ENCODE results near the gene ACKR3. TPM values are rescaled to one million over a fixed set of nuclear protein-coding genes. Genes with fewer than 3 reads are reported as not detected.

Gene ACKR3
- total RNA-seq, 1 experiment from 2014 or later, result 3.9 TPM

DNA sequence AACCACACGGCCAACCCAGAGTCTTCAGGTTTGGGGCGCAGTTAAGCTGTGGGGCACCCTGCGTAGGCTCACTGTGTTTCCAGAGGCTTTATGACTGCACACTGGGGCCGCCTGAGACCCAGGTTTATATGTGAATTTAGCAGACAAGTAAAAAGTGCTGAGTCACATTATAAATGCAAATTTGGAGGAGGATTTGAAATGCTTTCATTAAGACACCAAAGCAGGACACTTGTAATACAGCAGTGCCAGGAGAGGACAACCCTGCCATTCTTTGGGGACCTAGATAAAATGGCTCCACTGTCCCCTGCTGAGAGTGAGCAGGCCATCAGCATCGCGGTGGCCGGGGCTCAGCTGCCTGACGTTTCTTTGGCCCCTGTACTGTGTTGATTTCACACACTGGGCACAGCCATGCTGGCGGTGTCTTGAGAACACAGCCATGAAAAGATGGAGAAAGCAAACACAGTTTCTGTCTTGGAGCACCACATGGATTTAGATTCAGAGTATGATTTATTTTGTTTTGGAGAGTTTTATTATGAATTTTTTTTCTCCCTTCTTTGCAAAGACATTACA is 10.2 kb downstream of the ACKR3 start:
- DNase-seq, result no peak
- H3K4me3 Mint-ChIP-seq (ENCODE audit: unreplicated experiment), result no peak overlapping the region
- no peaks in the 10 kb centered on the region for H3K27me3 Mint-ChIP-seq (ENCODE audit: insufficient read depth, unreplicated experiment)
- no TSS peak for BruUV-seq (replicated peaks)
- ChIA-PET POLR2A (no interaction called here), CTCF (no interaction called here)
- Histone ChIP-seq H3K27me3 (replicated peaks; ENCODE audit: control insufficient read depth, insufficient read depth, low read length) (no peaks in the 10 kb centered on the region), H3K36me3 (ENCODE audit: control insufficient read depth, insufficient read depth, low read length) (no peaks in the 10 kb centered on the region), H3K4me3 (ENCODE audit: low read depth, low read length) (no peak overlapping the region), H3K9me3 (no peaks in the 10 kb centered on the region), H3K4me1 (peaks cover 3% of the 10 kb centered on the region; the same call in 1 of the 2 replicates)
- no peak for TF ChIP-seq CTCF (IDR thresholded peaks at IDR 0.05; ENCODE audit: insufficient read depth in 1 of 2, low read depth in 1 of 2, low read length in 1 of 2, severe bottlenecking in 1 of 2, unreplicated experiment in 1 of 2)
- no peaks in the 10 kb centered on the region for H3K36me3 Mint-ChIP-seq (ENCODE audit: insufficient read depth, unreplicated experiment)
- no peaks in the 10 kb centered on the region for H3K9me3 Mint-ChIP-seq (ENCODE audit: unreplicated experiment)
- H3K27ac Mint-ChIP-seq (ENCODE audit: unreplicated experiment), result no peak overlapping the region
- H3K4me1 Mint-ChIP-seq (ENCODE audit: low read depth, unreplicated experiment), result no peaks in the 10 kb centered on the region
- intact Hi-C loops (cut with micrococcal nuclease; ENCODE audit: unreplicated experiment), result no loop called here

DNA sequence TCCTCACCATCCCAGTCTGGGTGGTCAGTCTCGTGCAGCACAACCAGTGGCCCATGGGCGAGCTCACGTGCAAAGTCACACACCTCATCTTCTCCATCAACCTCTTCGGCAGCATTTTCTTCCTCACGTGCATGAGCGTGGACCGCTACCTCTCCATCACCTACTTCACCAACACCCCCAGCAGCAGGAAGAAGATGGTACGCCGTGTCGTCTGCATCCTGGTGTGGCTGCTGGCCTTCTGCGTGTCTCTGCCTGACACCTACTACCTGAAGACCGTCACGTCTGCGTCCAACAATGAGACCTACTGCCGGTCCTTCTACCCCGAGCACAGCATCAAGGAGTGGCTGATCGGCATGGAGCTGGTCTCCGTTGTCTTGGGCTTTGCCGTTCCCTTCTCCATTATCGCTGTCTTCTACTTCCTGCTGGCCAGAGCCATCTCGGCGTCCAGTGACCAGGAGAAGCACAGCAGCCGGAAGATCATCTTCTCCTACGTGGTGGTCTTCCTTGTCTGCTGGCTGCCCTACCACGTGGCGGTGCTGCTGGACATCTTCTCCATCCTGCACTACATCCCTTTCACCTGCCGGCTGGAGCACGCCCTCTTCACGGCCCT is 11.2 kb downstream of the ACKR3 start:
- H3K27me3 Mint-ChIP-seq (ENCODE audit: insufficient read depth, unreplicated experiment), result no peaks in the 10 kb centered on the region
- no TSS peak for BruUV-seq (replicated peaks)
- H3K4me3 Mint-ChIP-seq (ENCODE audit: unreplicated experiment), result no peak overlapping the region
- no peaks in the 10 kb centered on the region for H3K9me3 Mint-ChIP-seq (ENCODE audit: unreplicated experiment)
- TF ChIP-seq CTCF (IDR thresholded peaks at IDR 0.05; ENCODE audit: insufficient read depth in 1 of 2, low read depth in 1 of 2, low read length in 1 of 2, severe bottlenecking in 1 of 2, unreplicated experiment in 1 of 2), result no peak
- H3K27me3 ChIP-seq (replicated peaks; ENCODE audit: control insufficient read depth, insufficient read depth, low read length), result no peaks in the 10 kb centered on the region
- CTCF ChIA-PET, result no interaction called here
- no peaks in the 10 kb centered on the region for H3K4me1 Mint-ChIP-seq (ENCODE audit: low read depth, unreplicated experiment)
- peak overlapping the region; percentile 74 for H3K27ac Mint-ChIP-seq (ENCODE audit: unreplicated experiment)
- H3K4me3 ChIP-seq (ENCODE audit: low read depth, low read length), result no peak overlapping the region
- peaks cover 3% of the 10 kb centered on the region; the same call in 1 of the 2 replicates for H3K4me1 ChIP-seq
- intact Hi-C loops (cut with micrococcal nuclease; ENCODE audit: unreplicated experiment), result no loop called here
- no peaks in the 10 kb centered on the region for H3K36me3 Mint-ChIP-seq (ENCODE audit: insufficient read depth, unreplicated experiment)
- DNase-seq, result no peak
- no peaks in the 10 kb centered on the region for H3K9me3 ChIP-seq
- POLR2A ChIA-PET, result no interaction called here
- no peaks in the 10 kb centered on the region for H3K36me3 ChIP-seq (ENCODE audit: control insufficient read depth, insufficient read depth, low read length)

GRCh38 chr2:236581546-236581945 is 11.9 kb downstream of the ACKR3 start:
- BruUV-seq (replicated peaks), result no TSS peak

More at GRCh38 chr2:236581546-236581945, 11.9 kb downstream of the ACKR3 start:
- Mint-ChIP-seq H3K27me3 (ENCODE audit: insufficient read depth, unreplicated experiment) (no peaks in the 10 kb centered on the region), H3K9me3 (ENCODE audit: unreplicated experiment) (no peaks in the 10 kb centered on the region), H3K27ac (ENCODE audit: unreplicated experiment) (peak overlapping the region; percentile 74), H3K4me1 (ENCODE audit: low read depth, unreplicated experiment) (no peaks in the 10 kb centered on the region), H3K36me3 (ENCODE audit: insufficient read depth, unreplicated experiment) (no peaks in the 10 kb centered on the region), H3K4me3 (ENCODE audit: unreplicated experiment) (no peak overlapping the region)
- Histone ChIP-seq H3K36me3 (ENCODE audit: control insufficient read depth, insufficient read depth, low read length) (no peaks in the 10 kb centered on the region), H3K27me3 (replicated peaks; ENCODE audit: control insufficient read depth, insufficient read depth, low read length) (no peaks in the 10 kb centered on the region), H3K9me3 (no peaks in the 10 kb centered on the region), H3K4me1 (peaks cover 3% of the 10 kb centered on the region; the same call in 1 of the 2 replicates), H3K4me3 (ENCODE audit: low read depth, low read length) (no peak overlapping the region)
- TF ChIP-seq CTCF (IDR thresholded peaks at IDR 0.05; ENCODE audit: insufficient read depth in 1 of 2, low read depth in 1 of 2, low read length in 1 of 2, severe bottlenecking in 1 of 2, unreplicated experiment in 1 of 2), result no peak
- CTCF ChIA-PET, result no interaction called here
- no peak for DNase-seq
- POLR2A ChIA-PET, result interaction anchor here (0.5 kb wide), 1 partner anchor 36 kb away, joined by 3 read pairs; no protein-coding TSS in a partner anchor
- intact Hi-C loops (cut with micrococcal nuclease; ENCODE audit: unreplicated experiment), result no loop called here

Data from Caco-2 (cell line).